HEK293 (cell line): Measurements from ENCODE around the gene EME2.

Experiments used
- CTCF ChIA-PET: fragments of 350-600 bp; formaldehyde crosslinking; extraction: SDS; loops from one replicate; lab custom pipeline; 2021; ENCODE audit warnings: antibody characterized with exemption; lab: Yijun Ruan, JAX
- POLR2A ChIA-PET: fragments of 300-600 bp; formaldehyde crosslinking; extraction: SDS; loops from one replicate; lab custom pipeline; 2020; ENCODE audit warnings: antibody characterized with exemption, inconsistent platforms; lab: Yijun Ruan, JAX
- H3K27ac ChIP-seq: fragments of 200-500 bp; sonication (Bioruptor generic); 2 replicates; pipeline ENCODE4 v1.5.1; 2014; ENCODE audit warnings: low read depth, low read length, control low read depth, inconsistent platforms; ENCODE audit errors: extremely low read depth
- H3K36me3 ChIP-seq, 2 experiments: fragments of 200-500 bp in 1 of 2; sonication (Bioruptor generic) in 1 of 2; 1 replicate in 1 of 2; 2 replicates in 1 of 2; pipeline ENCODE4 v1.5.1; 2014 to 2017; ENCODE audit warnings: inconsistent platforms in 2 of 2, low read length in 2 of 2; ENCODE audit not compliant: control insufficient read depth in 2 of 2, insufficient read depth in 1 of 2
- H3K4me1 ChIP-seq: fragments of 200-500 bp; sonication (Bioruptor generic); 2 replicates; pipeline ENCODE4 v1.5.1; 2014; ENCODE audit warnings: mild to moderate bottlenecking, low read length, inconsistent platforms; ENCODE audit not compliant: control insufficient read depth, insufficient read depth
- H3K4me3 ChIP-seq: 2 replicates; pipeline ENCODE4 v1.5.1; 2011; ENCODE audit warnings: low read depth, mild to moderate bottlenecking, control low read depth, low read length, moderate library complexity
- H3K9me3 ChIP-seq: fragments of 200-500 bp; sonication (Bioruptor generic); 2 replicates; pipeline ENCODE4 v1.5.1; 2014; ENCODE audit warnings: low read depth, low read length, inconsistent platforms; ENCODE audit not compliant: control insufficient read depth, insufficient read depth
- BCL6B ChIP-seq: fragments of 450-650 bp; formaldehyde crosslinking; IDR thresholded peaks from 2 replicates; pipeline ENCODE4 v1.5.1; 2017; ENCODE audit warnings: missing biosample characterization, missing genetic modification characterization
- FEZF1 ChIP-seq: fragments of 450-650 bp; formaldehyde crosslinking; IDR thresholded peaks from 2 replicates; pipeline ENCODE4 v1.5.1; 2016; ENCODE audit warnings: missing biosample characterization, missing genetic modification characterization
- GFI1B ChIP-seq: fragments of 450-650 bp; formaldehyde crosslinking; IDR thresholded peaks from 2 replicates; pipeline ENCODE4 v1.5.1; 2016; ENCODE audit warnings: missing biosample characterization, missing genetic modification characterization
- KLF16 ChIP-seq: fragments of 450-650 bp; formaldehyde crosslinking; IDR thresholded peaks from 2 replicates; pipeline ENCODE4 v1.5.1; 2017; ENCODE audit warnings: missing biosample characterization, missing genetic modification characterization
- MYNN ChIP-seq: fragments of 450-650 bp; formaldehyde crosslinking; IDR thresholded peaks from 2 replicates; pipeline ENCODE4 v1.5.1; 2016; ENCODE audit warnings: missing biosample characterization, missing genetic modification characterization, borderline replicate concordance
- MZF1 ChIP-seq: fragments of 450-650 bp; formaldehyde crosslinking; IDR thresholded peaks from 2 replicates; pipeline ENCODE4 v1.5.1; 2017; ENCODE audit warnings: missing biosample characterization, missing genetic modification characterization, borderline replicate concordance
- PRDM1 ChIP-seq: fragments of 450-650 bp; formaldehyde crosslinking; IDR thresholded peaks from 2 replicates; pipeline ENCODE4; 2016; ENCODE audit warnings: missing biosample characterization, missing genetic modification characterization
- SALL2 ChIP-seq: fragments of 450-650 bp; formaldehyde crosslinking; IDR thresholded peaks from 2 replicates; pipeline ENCODE4 v1.5.0; 2017; ENCODE audit warnings: missing biosample characterization, mild to moderate bottlenecking, missing genetic modification characterization, borderline replicate concordance
- ZBTB20 ChIP-seq: fragments of 450-650 bp; formaldehyde crosslinking; IDR thresholded peaks from 2 replicates; pipeline ENCODE4 v1.5.1; 2016; ENCODE audit warnings: missing biosample characterization, missing genetic modification characterization
- ZNF138 ChIP-seq: fragments of 450-650 bp; formaldehyde crosslinking; IDR thresholded peaks from 2 replicates; pipeline ENCODE4 v1.5.1; 2016; ENCODE audit warnings: missing biosample characterization, missing genetic modification characterization, borderline replicate concordance
- ZNF157 ChIP-seq: fragments of 450-650 bp; formaldehyde crosslinking; IDR thresholded peaks from 2 replicates; pipeline ENCODE4 v1.5.1; 2016; ENCODE audit warnings: missing biosample characterization, missing genetic modification characterization
- ZNF16 ChIP-seq: fragments of 450-650 bp; formaldehyde crosslinking; IDR thresholded peaks from 2 replicates; pipeline ENCODE4 v1.5.1; 2016; ENCODE audit warnings: low read depth, missing biosample characterization, missing genetic modification characterization
- ZNF514 ChIP-seq: fragments of 450-650 bp; formaldehyde crosslinking; IDR thresholded peaks from 2 replicates; pipeline ENCODE4 v1.5.1; 2016; ENCODE audit warnings: missing biosample characterization, missing genetic modification characterization
- ZNF660 ChIP-seq: fragments of 450-650 bp; IDR thresholded peaks from 2 replicates; pipeline ENCODE4 v1.5.1; 2018; ENCODE audit warnings: missing biosample characterization, mild to moderate bottlenecking, missing genetic modification characterization
- ZNF707 ChIP-seq: fragments of 450-650 bp; formaldehyde crosslinking; IDR thresholded peaks from 2 replicates; pipeline ENCODE4 v1.5.1; 2016; ENCODE audit warnings: missing biosample characterization, missing genetic modification characterization
- TF ChIP-seq, protein P1 (sequence below): fragments of 450-650 bp; formaldehyde crosslinking; IDR thresholded peaks from 2 replicates; pipeline ENCODE4 v1.5.1; 2016; ENCODE audit warnings: missing biosample characterization, missing genetic modification characterization
- TF ChIP-seq, protein P2 (sequence below): fragments of 450-650 bp; formaldehyde crosslinking; IDR thresholded peaks from 2 replicates; pipeline ENCODE4 v1.5.1; 2016; ENCODE audit warnings: missing biosample characterization, missing genetic modification characterization
- TF ChIP-seq, protein P3 (sequence below): fragments of 450-650 bp; formaldehyde crosslinking; IDR thresholded peaks from 2 replicates; pipeline ENCODE4 v1.5.1; 2016; ENCODE audit warnings: missing biosample characterization, missing genetic modification characterization, borderline replicate concordance
- TF ChIP-seq, protein P4 (sequence below): fragments of 450-650 bp; formaldehyde crosslinking; IDR thresholded peaks from 2 replicates; pipeline ENCODE4 v1.5.1; 2016; ENCODE audit warnings: missing biosample characterization, missing genetic modification characterization
- TF ChIP-seq, protein P5 (sequence below): fragments of 450-650 bp; formaldehyde crosslinking; IDR thresholded peaks from 2 replicates; pipeline ENCODE4 v1.5.1; 2016; ENCODE audit warnings: missing biosample characterization, missing genetic modification characterization, low read depth
- TF ChIP-seq, protein P6 (sequence below): fragments of 450-650 bp; formaldehyde crosslinking; IDR thresholded peaks from 2 replicates; pipeline ENCODE4 v1.5.1; 2016; ENCODE audit warnings: missing biosample characterization, missing genetic modification characterization

The EME2 gene

DNA sequence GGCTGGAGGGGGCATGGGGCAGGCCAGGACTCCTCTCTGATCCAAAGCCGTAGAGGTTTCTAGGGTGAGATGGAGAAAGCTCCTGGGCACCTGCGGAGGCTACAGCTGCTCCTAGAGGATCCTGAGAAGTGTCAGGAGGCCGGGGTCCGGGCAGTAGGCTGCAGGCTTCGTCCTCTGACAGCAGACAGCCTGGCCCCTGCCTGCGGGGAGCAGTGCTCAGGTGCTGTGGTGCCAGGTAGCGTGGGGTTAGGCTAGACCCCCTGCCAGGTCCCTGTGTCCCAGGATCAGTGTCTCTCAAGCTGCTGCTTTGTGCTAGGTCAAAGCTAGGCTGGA lies 1.8 kb downstream of the EME2 start (continued):
- TF ChIP-seq BCL6B (tag by site-specific recombination), result no peak
- TF ChIP-seq GFI1B (tag by site-specific recombination), result no peak
- TF ChIP-seq ZNF138 (tag by site-specific recombination), result no peak
- no peak for TF ChIP-seq ZNF514 (tag by site-specific recombination)
- TF ChIP-seq ZNF707, result no peak
- no peak for TF ChIP-seq KLF16 (tag by site-specific recombination)

DNA sequence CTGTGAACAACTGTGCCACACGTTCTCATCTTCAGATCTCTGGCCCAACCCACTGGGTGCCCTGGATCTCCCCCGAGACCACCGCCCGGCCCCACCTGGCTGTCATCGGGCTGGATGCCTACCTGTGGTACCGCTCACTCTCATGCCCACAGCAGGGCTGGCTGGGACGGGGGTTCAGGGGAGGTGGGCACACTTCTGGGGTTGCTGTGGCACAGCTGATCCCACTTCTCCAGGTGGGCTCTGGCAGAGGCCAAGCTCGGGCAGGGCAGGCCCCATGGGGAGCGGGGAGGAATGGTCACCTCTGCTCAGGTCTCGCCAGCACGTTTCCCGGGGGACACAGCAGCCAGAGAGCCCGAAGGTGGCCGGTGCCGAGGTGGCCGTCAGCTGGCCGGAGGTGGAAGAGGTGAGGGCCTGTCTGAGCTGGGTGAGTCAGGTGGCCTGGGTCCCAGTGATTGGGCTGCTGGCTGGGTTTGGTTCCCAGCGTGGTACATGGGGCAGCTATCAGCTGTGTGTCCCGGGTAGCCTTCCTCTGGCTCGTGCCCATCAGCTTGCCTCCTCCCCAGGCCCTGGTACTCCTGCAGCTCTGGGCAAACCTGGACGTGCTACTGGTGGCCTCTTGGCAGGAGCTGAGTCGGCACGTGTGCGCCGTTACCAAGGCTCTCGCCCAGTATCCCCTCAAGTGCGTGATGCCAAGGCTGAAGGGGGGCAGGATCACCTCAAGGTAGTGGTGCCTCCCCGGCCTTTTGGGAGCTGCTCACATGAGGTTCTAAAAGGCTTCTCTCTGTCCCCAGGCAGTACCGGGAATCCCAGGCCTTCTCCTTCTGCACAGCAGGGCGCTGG lies 2.6 kb downstream of the EME2 start:
- CTCF ChIA-PET, result interaction anchor here (1.9 kb wide), 1 partner anchor 7 kb away, joined by 14 read pairs; the partner anchor contains the start of genes NUBP2 and SPSB3
- TF ChIP-seq, protein P1, sequence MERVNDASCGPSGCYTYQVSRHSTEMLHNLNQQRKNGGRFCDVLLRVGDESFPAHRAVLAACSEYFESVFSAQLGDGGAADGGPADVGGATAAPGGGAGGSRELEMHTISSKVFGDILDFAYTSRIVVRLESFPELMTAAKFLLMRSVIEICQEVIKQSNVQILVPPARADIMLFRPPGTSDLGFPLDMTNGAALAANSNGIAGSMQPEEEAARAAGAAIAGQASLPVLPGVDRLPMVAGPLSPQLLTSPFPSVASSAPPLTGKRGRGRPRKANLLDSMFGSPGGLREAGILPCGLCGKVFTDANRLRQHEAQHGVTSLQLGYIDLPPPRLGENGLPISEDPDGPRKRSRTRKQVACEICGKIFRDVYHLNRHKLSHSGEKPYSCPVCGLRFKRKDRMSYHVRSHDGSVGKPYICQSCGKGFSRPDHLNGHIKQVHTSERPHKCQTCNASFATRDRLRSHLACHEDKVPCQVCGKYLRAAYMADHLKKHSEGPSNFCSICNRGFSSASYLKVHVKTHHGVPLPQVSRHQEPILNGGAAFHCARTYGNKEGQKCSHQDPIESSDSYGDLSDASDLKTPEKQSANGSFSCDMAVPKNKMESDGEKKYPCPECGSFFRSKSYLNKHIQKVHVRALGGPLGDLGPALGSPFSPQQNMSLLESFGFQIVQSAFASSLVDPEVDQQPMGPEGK, result no peak
- TF ChIP-seq FEZF1 (no peak), SALL2 (tag by site-specific recombination) (no peak), ZNF16 (tag by site-specific recombination) (no peak), ZBTB20 (tag by site-specific recombination) (no peak), PRDM1 (tag by site-specific recombination) (no peak), MZF1 (tag by site-specific recombination) (no peak), MYNN (tag by site-specific recombination) (no peak), ZNF157 (tag by site-specific recombination) (no peak), ZNF660 (no peak)
- TF ChIP-seq, protein P2, sequence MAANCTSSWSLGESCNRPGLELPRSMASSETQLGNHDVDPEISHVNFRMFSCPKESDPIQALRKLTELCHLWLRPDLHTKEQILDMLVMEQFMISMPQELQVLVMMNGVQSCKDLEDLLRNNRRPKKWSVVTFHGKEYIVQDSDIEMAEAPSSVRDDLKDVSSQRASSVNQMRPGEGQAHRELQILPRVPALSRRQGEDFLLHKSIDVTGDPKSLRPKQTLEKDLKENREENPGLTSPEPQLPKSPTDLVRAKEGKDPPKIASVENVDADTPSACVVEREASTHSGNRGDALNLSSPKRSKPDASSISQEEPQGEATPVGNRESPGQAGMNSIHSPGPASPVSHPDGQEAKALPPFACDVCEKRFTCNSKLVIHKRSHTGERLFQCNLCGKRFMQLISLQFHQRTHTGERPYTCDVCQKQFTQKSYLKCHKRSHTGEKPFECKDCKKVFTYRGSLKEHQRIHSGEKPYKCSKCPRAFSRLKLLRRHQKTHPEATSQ (tag by site-specific recombination), result no peak
- TF ChIP-seq, protein P3, sequence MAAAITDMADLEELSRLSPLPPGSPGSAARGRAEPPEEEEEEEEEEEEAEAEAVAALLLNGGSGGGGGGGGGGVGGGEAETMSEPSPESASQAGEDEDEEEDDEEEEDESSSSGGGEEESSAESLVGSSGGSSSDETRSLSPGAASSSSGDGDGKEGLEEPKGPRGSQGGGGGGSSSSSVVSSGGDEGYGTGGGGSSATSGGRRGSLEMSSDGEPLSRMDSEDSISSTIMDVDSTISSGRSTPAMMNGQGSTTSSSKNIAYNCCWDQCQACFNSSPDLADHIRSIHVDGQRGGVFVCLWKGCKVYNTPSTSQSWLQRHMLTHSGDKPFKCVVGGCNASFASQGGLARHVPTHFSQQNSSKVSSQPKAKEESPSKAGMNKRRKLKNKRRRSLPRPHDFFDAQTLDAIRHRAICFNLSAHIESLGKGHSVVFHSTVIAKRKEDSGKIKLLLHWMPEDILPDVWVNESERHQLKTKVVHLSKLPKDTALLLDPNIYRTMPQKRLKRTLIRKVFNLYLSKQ (tag by site-specific recombination), result no peak
- TF ChIP-seq, protein P4, sequence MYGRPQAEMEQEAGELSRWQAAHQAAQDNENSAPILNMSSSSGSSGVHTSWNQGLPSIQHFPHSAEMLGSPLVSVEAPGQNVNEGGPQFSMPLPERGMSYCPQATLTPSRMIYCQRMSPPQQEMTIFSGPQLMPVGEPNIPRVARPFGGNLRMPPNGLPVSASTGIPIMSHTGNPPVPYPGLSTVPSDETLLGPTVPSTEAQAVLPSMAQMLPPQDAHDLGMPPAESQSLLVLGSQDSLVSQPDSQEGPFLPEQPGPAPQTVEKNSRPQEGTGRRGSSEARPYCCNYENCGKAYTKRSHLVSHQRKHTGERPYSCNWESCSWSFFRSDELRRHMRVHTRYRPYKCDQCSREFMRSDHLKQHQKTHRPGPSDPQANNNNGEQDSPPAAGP (tag by site-specific recombination), result no peak
- TF ChIP-seq, protein P5, sequence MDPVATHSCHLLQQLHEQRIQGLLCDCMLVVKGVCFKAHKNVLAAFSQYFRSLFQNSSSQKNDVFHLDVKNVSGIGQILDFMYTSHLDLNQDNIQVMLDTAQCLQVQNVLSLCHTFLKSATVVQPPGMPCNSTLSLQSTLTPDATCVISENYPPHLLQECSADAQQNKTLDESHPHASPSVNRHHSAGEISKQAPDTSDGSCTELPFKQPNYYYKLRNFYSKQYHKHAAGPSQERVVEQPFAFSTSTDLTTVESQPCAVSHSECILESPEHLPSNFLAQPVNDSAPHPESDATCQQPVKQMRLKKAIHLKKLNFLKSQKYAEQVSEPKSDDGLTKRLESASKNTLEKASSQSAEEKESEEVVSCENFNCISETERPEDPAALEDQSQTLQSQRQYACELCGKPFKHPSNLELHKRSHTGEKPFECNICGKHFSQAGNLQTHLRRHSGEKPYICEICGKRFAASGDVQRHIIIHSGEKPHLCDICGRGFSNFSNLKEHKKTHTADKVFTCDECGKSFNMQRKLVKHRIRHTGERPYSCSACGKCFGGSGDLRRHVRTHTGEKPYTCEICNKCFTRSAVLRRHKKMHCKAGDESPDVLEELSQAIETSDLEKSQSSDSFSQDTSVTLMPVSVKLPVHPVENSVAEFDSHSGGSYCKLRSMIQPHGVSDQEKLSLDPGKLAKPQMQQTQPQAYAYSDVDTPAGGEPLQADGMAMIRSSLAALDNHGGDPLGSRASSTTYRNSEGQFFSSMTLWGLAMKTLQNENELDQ (tag by site-specific recombination), result no peak
- TF ChIP-seq, protein P6, sequence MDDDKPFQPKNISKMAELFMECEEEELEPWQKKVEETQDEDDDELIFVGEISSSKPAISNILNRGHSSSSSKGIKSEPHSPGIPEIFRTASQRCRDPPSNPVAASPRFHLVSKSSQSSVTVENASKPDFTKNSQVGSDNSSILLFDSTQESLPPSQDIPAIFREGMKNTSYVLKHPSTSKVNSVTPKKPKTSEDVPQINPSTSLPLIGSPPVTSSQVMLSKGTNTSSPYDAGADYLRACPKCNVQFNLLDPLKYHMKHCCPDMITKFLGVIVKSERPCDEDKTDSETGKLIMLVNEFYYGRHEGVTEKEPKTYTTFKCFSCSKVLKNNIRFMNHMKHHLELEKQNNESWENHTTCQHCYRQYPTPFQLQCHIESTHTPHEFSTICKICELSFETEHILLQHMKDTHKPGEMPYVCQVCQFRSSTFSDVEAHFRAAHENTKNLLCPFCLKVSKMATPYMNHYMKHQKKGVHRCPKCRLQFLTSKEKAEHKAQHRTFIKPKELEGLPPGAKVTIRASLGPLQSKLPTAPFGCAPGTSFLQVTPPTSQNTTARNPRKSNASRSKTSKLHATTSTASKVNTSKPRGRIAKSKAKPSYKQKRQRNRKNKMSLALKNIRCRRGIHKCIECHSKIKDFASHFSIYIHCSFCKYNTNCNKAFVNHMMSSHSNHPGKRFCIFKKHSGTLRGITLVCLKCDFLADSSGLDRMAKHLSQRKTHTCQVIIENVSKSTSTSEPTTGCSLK, result no peak
- no peaks in the 10 kb centered on the region for H3K9me3 ChIP-seq
- no peak overlapping the region; the same call in 1 of the 2 replicates for H3K27ac ChIP-seq
- H3K36me3 ChIP-seq, result peaks cover 0 to 72% of the 10 kb centered on the region in 2 experiments; a peak in 1 of 3 replicates
- POLR2A ChIA-PET, result interaction anchor here (1.8 kb wide), 1 partner anchor 8 kb away, joined by 22 read pairs; the partner anchor contains the start of genes NUBP2 and SPSB3
- H3K4me1 ChIP-seq, result peaks cover 6% of the 10 kb centered on the region
- no peak overlapping the region for H3K4me3 ChIP-seq
